GM23248 (cell line): ENCODE results near the gene UBE2G1.

Source experiments
- EZH2 ChIP-seq: fragments of 200-600 bp; sonication (generic); IDR thresholded peaks from 2 replicates; pipeline ENCODE4 v1.6.1; 2018; ENCODE audit warnings: antibody characterized with exemption, mild to moderate bottlenecking; ENCODE audit not compliant: insufficient read depth, poor library complexity, severe bottlenecking
- EZH2phosphoT487 ChIP-seq: fragments of 200-600 bp; sonication (generic); IDR thresholded peaks from 2 replicates; pipeline ENCODE4 v1.6.1; 2018; ENCODE audit warnings: antibody characterized with exemption, moderate library complexity, mild to moderate bottlenecking, low read depth; ENCODE audit not compliant: insufficient read depth

DNA sequence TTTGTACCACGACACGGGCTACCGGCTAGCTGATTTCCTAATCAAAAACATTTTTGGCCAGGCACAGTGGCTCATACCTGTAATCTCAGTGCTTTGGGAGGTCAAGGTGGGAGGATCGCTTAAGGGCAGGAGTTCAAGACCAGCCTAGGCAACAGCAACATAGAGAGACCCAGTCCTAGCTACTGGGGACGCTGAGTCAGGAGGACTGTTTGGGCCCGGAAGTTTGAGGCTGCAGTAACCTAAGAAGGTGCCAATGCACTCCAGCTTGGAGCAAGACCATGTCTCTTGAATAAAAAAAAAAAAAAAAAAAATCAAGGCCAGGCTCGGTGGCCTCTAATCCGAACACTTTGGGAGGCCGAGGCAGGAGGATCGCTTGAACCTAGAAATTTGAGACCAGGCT is 49.8 kb downstream of the UBE2G1 start:
- TF ChIP-seq EZH2 (no peak), EZH2phosphoT487 (no peak)
